OCI-LY1 (cell line): Measurements from ENCODE around the gene SNRNP48.

ENCODE experiments used
- EZH2 ChIP-seq: fragments of 200-600 bp; sonication (generic), shearing (Covaris generic); IDR thresholded peaks from 2 replicates; pipeline ENCODE4 v1.8.0; 2017; ENCODE audit warnings: borderline replicate concordance, mixed run types, mild to moderate bottlenecking, antibody characterized with exemption, low read length, moderate library complexity, mixed read lengths
- TF ChIP-seq, protein P1 (sequence below): fragments of 200-600 bp; sonication (generic), shearing (Covaris generic); IDR thresholded peaks from 2 replicates; pipeline ENCODE4 v1.5.1; 2017; ENCODE audit warnings: mild to moderate bottlenecking, antibody characterized with exemption, low read length, moderate library complexity, mixed read lengths

DNA sequence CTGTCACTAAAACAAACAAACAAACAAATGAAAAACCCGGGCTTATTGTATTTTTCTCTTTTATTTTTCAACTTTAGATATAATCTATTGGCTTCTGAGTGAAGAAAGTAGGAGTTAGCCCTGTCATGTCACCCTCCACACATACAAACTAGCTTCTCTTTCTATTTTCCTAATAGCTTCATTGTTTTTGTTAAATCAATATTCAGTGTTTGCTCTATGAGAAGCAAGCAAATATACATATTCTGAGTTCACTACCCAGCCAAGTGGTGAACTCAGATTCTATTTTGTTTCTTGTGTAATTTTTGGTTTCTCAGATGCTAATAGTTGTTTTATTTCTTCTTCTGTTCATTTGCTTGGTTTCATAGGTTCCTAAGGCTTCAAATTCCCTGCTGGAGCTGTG, 66.4 kb downstream of the SNRNP48 start:
- TF ChIP-seq, protein P1, sequence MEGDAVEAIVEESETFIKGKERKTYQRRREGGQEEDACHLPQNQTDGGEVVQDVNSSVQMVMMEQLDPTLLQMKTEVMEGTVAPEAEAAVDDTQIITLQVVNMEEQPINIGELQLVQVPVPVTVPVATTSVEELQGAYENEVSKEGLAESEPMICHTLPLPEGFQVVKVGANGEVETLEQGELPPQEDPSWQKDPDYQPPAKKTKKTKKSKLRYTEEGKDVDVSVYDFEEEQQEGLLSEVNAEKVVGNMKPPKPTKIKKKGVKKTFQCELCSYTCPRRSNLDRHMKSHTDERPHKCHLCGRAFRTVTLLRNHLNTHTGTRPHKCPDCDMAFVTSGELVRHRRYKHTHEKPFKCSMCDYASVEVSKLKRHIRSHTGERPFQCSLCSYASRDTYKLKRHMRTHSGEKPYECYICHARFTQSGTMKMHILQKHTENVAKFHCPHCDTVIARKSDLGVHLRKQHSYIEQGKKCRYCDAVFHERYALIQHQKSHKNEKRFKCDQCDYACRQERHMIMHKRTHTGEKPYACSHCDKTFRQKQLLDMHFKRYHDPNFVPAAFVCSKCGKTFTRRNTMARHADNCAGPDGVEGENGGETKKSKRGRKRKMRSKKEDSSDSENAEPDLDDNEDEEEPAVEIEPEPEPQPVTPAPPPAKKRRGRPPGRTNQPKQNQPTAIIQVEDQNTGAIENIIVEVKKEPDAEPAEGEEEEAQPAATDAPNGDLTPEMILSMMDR: no peak
- no peak for TF ChIP-seq EZH2
